GM12892 (cell line): ENCODE data around the gene PDE10A.

ENCODE experiments used
- POLR2A ChIP-seq: IDR thresholded peaks from 2 replicates; pipeline ENCODE4 v1.6.1; 2011; ENCODE audit warnings: low read depth, low read length, control low read depth
- POLR2AphosphoS5 ChIP-seq: IDR thresholded peaks from 2 replicates; pipeline ENCODE4 v1.6.1; 2011; ENCODE audit warnings: low read depth, low read length, control low read depth

DNA sequence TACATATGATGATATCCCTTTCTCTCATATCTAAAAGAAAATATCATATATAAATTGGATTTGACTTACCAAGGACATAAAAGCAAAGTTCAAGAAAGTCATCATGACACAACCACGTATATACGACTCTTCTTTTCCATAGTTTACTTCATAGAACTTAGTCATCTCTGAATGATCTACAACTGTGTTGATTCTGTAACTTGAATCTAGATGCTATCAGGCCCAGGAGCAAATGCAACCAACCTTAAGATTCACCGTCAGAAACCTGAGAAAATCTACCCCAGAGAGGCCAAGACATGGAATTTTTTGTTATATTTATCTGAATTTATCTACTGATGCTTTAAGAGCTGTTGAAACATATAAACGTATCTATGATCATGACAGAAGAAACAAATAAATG lies 165.6 kb downstream of the PDE10A start:
- TF ChIP-seq POLR2A (no peak), POLR2AphosphoS5 (no peak)
